Upper lobe of right lung (tissue), 1 donor: ENCODE data around the gene SLC18A3. TPM values are rescaled to one million over a fixed set of nuclear protein-coding genes. Genes with fewer than 3 reads are reported as not detected.

Source experiments
- ATAC-seq: fragments of 200-7000 bp; cut with Tn5 transposase; one replicate; pipeline ENCODE4 v1.9.1; 2020; ENCODE audit warnings: mild to moderate bottlenecking, moderate library complexity
- DNase-seq: peaks from one replicate; pipeline ENCODE4 v3.0.0-alpha.2; 2020
- H3K27ac ChIP-seq: fragments of 200-600 bp; one replicate; pipeline ENCODE4 v1.8.0; 2022
- H3K27me3 ChIP-seq: fragments of 200-600 bp; one replicate; pipeline ENCODE4 v1.8.0; 2022; ENCODE audit warnings: mild to moderate bottlenecking
- H3K36me3 ChIP-seq: fragments of 200-600 bp; one replicate; pipeline ENCODE4 v1.8.0; 2022
- H3K4me1 ChIP-seq: fragments of 200-600 bp; one replicate; pipeline ENCODE4 v1.8.0; 2022
- H3K4me3 ChIP-seq: fragments of 200-600 bp; one replicate; pipeline ENCODE4 v1.8.0; 2022; ENCODE audit warnings: mild to moderate bottlenecking
- H3K9me3 ChIP-seq: fragments of 200-600 bp; one replicate; pipeline ENCODE4 v1.8.0; 2022
- intact Hi-C: fragments of 100-400 bp; cut with DNase I; formaldehyde crosslinking; loops from one replicate; pipeline ENCODE4 v1.11.0; 2022
- total RNA-seq: library from RNA; stranded (reverse); fragmentation: NEBNext Ultra II Directional; extraction: Animal tissue kit (Norgen Biotek cat#: 25700); gene quantifications from one replicate; pipeline ENCODE4 v1.2.1, GENCODE V29; 2021
- TF ChIP-seq, protein P1 (sequence below): fragments of 200-600 bp; IDR thresholded peaks from one replicate; pipeline ENCODE4 v1.8.0; 2022; ENCODE audit warnings: antibody characterized with exemption
- donor health status: DM: no; HTN: yes; CAD: no; lungs with severe emphysema.

SLC18A3 gene
- total RNA-seq, 1 donor from 2014 or later: not detected

DNA sequence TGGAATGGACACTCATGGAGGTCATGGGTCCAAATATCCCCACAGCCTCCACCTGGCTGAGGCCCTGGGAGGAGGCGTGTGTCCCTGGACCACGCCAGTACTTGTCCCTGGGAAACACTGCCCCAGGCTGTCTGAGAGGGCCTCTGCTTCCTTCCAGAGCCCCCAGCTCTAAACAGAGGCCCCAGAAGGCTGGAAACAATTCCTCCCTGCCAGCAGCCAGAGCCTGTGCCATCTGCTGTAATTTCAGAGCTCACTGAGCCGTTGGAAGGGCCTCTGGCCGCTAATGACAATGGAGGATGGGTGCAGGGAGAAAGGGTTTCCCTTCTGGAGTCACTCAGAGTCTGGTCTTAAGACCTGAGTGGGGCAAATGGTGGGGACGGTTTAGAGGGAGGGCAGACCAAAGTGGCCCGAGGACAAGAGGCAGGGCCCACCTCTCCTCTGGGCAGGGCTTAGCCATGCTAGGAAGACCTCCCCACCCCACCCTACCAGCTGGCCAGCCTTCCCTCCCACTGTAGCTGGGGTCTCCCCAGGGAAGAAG lies 10.8 kb downstream of the SLC18A3 start:
- ATAC-seq (no peak), DNase-seq (peak; percentile 40)
- Histone ChIP-seq H3K4me1 (no peaks in the 10 kb centered on the region), H3K27ac (no peak overlapping the region), H3K36me3 (no peaks in the 10 kb centered on the region), H3K27me3 (peaks cover 36% of the 10 kb centered on the region), H3K4me3 (no peak overlapping the region), H3K9me3 (no peaks in the 10 kb centered on the region)
- intact Hi-C loops: no loop called here
- TF ChIP-seq, protein P1, sequence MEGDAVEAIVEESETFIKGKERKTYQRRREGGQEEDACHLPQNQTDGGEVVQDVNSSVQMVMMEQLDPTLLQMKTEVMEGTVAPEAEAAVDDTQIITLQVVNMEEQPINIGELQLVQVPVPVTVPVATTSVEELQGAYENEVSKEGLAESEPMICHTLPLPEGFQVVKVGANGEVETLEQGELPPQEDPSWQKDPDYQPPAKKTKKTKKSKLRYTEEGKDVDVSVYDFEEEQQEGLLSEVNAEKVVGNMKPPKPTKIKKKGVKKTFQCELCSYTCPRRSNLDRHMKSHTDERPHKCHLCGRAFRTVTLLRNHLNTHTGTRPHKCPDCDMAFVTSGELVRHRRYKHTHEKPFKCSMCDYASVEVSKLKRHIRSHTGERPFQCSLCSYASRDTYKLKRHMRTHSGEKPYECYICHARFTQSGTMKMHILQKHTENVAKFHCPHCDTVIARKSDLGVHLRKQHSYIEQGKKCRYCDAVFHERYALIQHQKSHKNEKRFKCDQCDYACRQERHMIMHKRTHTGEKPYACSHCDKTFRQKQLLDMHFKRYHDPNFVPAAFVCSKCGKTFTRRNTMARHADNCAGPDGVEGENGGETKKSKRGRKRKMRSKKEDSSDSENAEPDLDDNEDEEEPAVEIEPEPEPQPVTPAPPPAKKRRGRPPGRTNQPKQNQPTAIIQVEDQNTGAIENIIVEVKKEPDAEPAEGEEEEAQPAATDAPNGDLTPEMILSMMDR: no peak

DNA sequence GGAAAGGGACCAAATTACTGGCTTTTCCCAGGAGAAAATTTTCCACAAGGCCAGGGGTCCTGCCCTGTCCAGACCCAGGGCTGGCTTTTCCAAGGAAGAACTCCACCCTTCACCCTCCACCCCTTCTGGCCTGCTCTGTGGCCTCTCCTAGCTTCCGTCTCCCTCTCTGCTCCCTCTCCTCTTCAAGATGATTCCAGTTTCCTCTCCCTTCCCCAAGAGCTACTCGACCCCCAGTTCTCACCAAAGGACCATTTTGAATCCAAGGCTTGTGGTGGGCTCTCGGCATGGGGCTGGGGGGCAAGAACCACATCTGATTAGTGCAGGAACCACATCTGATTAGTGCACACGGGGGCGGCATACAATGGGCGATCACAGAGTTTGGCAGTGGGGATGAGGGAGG lies 11.5 kb downstream of the SLC18A3 start:
- H3K9me3 ChIP-seq: no peaks in the 10 kb centered on the region
- TF ChIP-seq, protein P1: no peak
- no peak overlapping the region for H3K4me3 ChIP-seq
- intact Hi-C loops: no loop called here
- peaks cover 29% of the 10 kb centered on the region for H3K27me3 ChIP-seq
- peak; percentile 8 for DNase-seq
- no peak for ATAC-seq
- H3K27ac ChIP-seq: no peak overlapping the region
- no peaks in the 10 kb centered on the region for H3K4me1 ChIP-seq
- H3K36me3 ChIP-seq: no peaks in the 10 kb centered on the region

DNA sequence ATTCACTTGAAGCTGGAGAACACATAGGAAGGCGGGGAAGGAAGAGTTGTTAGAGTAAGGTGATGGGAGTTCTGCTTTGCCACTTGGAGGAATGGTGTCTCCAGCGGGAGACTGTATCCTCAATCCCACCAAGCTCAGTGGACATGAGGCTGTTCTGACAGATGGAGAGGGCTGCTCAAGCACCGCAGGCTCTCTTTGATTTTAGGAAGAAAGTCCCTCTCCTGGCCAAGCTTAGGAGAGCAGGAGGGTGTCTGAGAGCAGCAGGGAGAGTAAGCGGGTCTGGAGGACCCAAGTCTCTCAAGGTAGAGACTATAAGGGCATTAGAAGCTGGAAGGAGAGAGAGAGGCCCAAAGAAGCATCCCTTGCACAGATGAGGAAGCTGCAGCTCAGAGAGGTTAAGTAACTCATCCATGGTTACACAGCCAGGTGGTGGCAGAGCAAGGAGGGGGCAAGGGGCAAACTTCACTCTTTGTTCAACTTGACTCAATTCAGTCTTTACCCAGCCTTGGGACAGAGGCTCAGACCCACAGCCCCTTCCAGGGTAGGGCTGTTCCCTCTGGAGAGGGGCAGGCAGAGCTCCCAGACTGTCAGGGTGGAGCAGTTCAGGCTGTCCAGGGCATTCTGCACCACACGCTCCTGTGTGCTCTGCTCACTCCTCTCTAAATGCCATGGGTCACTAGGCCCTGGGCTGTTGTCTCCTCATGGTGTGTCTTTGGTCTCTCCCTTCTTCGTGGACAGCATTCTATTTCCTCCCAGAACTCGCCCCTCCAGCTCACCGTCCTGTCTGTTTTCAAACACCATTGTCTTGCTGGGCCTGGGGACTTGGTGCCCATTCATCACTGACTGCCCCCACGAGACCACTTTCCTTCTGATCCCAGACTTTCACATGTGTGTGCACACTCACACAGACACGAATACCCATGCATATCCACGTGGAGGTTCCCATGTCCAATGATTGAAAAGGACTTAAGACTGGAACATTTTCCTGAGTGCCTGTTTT lies 12.6 kb downstream of the SLC18A3 start:
- Histone ChIP-seq H3K4me1 (no peaks in the 10 kb centered on the region), H3K9me3 (no peaks in the 10 kb centered on the region), H3K27me3 (peaks cover 26% of the 10 kb centered on the region), H3K4me3 (no peak overlapping the region), H3K36me3 (no peaks in the 10 kb centered on the region), H3K27ac (no peak overlapping the region)
- ATAC-seq (no peak), DNase-seq (peak; percentile 32)
- intact Hi-C loops: no loop called here
- TF ChIP-seq, protein P1: no peak

DNA sequence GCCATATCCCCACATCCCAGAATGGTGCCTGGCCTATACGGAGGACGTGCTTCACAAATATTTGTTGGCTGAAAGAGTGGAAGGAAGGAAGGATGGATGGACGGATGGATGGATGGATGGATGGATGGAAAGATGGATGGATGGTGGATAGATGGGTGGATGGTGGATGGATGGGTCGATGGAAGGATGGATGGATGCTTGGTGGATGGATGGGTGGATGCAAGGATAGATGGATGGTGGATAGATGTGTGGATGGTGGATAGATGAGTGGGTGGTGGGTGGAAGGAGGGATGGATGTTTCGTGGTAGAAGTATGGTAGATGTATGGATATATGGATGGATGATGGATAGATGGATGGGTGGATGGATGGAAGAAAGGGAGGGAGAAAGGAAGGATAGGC lies 14.5 kb downstream of the SLC18A3 start:
- Histone ChIP-seq H3K27ac (no peak overlapping the region), H3K27me3 (peaks cover 7% of the 10 kb centered on the region), H3K36me3 (no peaks in the 10 kb centered on the region), H3K4me1 (no peaks in the 10 kb centered on the region), H3K4me3 (no peak overlapping the region), H3K9me3 (no peaks in the 10 kb centered on the region)
- TF ChIP-seq, protein P1: no peak
- no peak for ATAC-seq
- DNase-seq: no peak
- intact Hi-C loops: no loop called here

DNA sequence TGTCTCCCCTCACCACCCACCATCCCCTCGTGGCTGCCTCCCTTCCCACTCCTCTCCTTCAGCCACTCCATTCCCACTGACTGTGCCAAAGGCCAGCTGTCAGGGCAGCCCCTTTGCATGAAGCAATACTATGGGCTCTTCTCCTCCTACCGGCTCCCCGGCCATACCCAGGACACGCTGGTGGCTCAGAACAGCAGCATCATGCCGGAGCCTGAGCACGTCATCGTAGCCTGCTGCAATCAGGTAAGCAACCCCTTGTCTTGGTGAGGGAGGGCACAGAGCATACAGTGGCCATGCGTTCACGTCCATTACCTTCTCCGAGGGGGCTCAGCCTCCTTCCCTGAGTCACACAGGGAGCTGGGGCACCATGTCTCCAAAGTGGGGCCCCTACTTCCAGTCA lies 15.3 kb downstream of the SLC18A3 start:
- TF ChIP-seq, protein P1: no peak
- intact Hi-C loops: no loop called here
- peak; percentile 40 for DNase-seq

More for the DNA sequence above, 15.3 kb downstream of the SLC18A3 start:
- Histone ChIP-seq H3K9me3 (no peaks in the 10 kb centered on the region), H3K4me3 (no peak overlapping the region), H3K27ac (no peak overlapping the region), H3K4me1 (no peaks in the 10 kb centered on the region), H3K36me3 (no peaks in the 10 kb centered on the region), H3K27me3 (no peaks in the 10 kb centered on the region)
- ATAC-seq: no peak
